Glutamatergic neuron (in vitro differentiated cells): ENCODE measurements around the gene RAI1. TPM values are rescaled to one million over a fixed set of nuclear protein-coding genes. Genes with fewer than 3 reads are reported as not detected.

Source experiments
- DNase-seq: peaks from one replicate; pipeline ENCODE4 v3.0.0; 2022
- H3K27ac Mint-ChIP-seq: one replicate; pipeline ENCODE4 v1.8.0; 2020; ENCODE audit warnings: mild to moderate bottlenecking, mixed read lengths, inconsistent platforms; ENCODE audit not compliant: unreplicated experiment
- H3K27me3 Mint-ChIP-seq: one replicate; pipeline ENCODE4 v1.8.0; 2020; ENCODE audit warnings: mild to moderate bottlenecking, moderate library complexity, mixed read lengths, inconsistent platforms; ENCODE audit not compliant: unreplicated experiment
- H3K36me3 Mint-ChIP-seq: one replicate; pipeline ENCODE4 v1.8.0; 2020; ENCODE audit warnings: mild to moderate bottlenecking, mixed read lengths, inconsistent platforms; ENCODE audit not compliant: unreplicated experiment
- H3K4me1 Mint-ChIP-seq: one replicate; pipeline ENCODE4 v1.8.0; 2020; ENCODE audit warnings: mild to moderate bottlenecking, low read depth, mixed read lengths, inconsistent platforms; ENCODE audit not compliant: unreplicated experiment
- H3K4me3 Mint-ChIP-seq: one replicate; pipeline ENCODE4 v1.8.0; 2020; ENCODE audit warnings: mild to moderate bottlenecking, mixed read lengths, inconsistent platforms; ENCODE audit not compliant: unreplicated experiment
- H3K9me3 Mint-ChIP-seq: one replicate; pipeline ENCODE4 v1.8.0; 2020; ENCODE audit warnings: mild to moderate bottlenecking, moderate library complexity, mixed read lengths, inconsistent platforms; ENCODE audit not compliant: unreplicated experiment
- CTCF ChIP-seq: fragments of 200-600 bp; sonication (generic); IDR thresholded peaks from one replicate; pipeline ENCODE4 v1.5.0; 2021; ENCODE audit not compliant: partially characterized antibody, unreplicated experiment
- total RNA-seq: library from RNA; stranded (reverse); fragmentation: NEBNext Ultra II Directional; extraction: Animal tissue kit (Norgen Biotek cat#: 25700); gene quantifications from one replicate; pipeline ENCODE4 v1.2.1, GENCODE V29; 2021; ENCODE audit not compliant: unreplicated experiment

The RAI1 gene
- total RNA-seq, 1 donor from 2014 or later = 70.2 TPM

DNA sequence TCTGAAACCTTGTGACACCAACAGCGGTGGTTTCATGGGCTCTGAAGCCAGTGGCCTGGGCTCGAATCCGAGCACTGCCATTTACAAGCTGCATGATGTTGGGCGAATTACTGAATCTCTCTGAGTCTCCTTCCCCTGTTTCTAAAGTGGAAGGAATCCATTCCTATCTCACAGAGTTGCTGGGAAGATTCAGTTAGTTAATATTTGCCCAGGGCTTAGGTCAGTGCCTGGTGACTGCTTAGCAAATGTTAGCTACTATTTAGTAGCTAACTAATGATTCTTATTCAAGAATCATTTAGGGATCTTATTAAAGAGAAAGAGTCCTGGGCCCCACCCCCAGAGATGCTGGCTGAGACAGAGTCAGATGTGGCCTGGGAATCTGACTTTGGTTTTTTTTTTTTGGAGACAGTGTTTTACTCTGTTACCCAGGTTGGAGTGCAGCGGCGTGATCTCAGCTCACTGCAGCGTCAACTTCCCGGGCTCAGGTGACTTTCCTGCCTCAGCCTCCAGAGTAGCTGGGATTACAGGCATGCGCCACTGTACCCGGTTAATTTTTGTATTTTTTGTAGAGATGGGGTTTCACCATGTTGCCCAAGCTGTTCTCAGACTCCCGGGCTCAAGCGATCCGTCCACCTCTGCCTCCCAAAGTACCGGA lies 33.6 kb upstream of the RAI1 start:
- Mint-ChIP-seq H3K36me3 (no peaks in the 10 kb centered on the region), H3K4me1 (no peaks in the 10 kb centered on the region), H3K27me3 (peaks cover 7% of the 10 kb centered on the region), H3K9me3 (peaks cover 8% of the 10 kb centered on the region), H3K4me3 (no peak overlapping the region), H3K27ac (no peak overlapping the region)
- no peak for TF ChIP-seq CTCF
- DNase-seq = no peak

DNA sequence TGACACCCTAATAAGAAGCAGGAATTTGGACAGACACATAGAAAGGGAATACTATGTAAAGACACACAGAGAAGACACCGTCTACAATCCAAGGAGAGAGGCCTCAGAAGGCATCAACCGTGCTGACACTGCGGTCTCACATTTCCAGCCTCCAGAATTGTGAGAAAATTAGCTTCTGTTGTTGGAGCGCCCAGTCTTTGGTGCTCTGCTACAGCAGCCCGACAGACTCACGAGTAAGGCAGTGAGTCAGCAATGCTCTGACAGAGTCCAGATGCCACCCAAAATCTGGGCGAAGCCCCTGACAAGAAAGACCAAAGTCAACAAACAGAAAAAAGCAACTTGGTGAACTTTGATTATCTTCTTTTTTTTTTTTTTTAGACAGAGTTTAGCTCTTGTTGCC lies 32.5 kb upstream of the RAI1 start:
- no peak for DNase-seq
- no peak overlapping the region for H3K4me3 Mint-ChIP-seq
- peaks cover 7% of the 10 kb centered on the region for H3K27me3 Mint-ChIP-seq
- H3K27ac Mint-ChIP-seq = no peak overlapping the region
- peaks cover 8% of the 10 kb centered on the region for H3K9me3 Mint-ChIP-seq
- H3K4me1 Mint-ChIP-seq = no peaks in the 10 kb centered on the region
- TF ChIP-seq CTCF = no peak
- H3K36me3 Mint-ChIP-seq = no peaks in the 10 kb centered on the region

DNA sequence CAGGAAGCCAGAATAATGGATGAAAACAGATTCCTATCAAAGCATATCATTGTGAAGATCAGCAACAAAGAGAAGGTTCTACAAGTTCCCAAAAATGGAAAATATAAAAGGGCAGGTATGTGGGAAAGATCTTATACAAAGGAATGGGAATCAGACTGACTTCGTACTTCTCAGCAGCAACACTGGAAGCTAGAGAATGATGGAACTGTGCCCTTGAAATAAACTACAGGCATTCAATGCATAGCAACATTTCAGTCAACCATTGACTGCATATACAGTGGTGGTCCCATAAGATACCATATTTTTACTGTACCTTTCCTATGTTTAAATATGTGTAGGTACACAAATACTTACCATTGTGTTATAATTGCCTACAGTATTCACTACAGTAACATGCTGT lies 30.3 kb upstream of the RAI1 start:
- H3K27me3 Mint-ChIP-seq = peaks cover 7% of the 10 kb centered on the region
- H3K9me3 Mint-ChIP-seq = peaks cover 6% of the 10 kb centered on the region
- no peak for TF ChIP-seq CTCF
- no peak overlapping the region for H3K4me3 Mint-ChIP-seq
- H3K27ac Mint-ChIP-seq = no peak overlapping the region
- DNase-seq = no peak
- peaks cover 5% of the 10 kb centered on the region for H3K36me3 Mint-ChIP-seq
- H3K4me1 Mint-ChIP-seq = no peaks in the 10 kb centered on the region

GRCh38 chr17:17653343-17653742 lies 27.9 kb upstream of the RAI1 start:
- DNase-seq = no peak
- Mint-ChIP-seq H3K4me3 (no peak overlapping the region), H3K27ac (no peak overlapping the region), H3K9me3 (peaks cover 6% of the 10 kb centered on the region), H3K27me3 (peaks cover 5% of the 10 kb centered on the region), H3K4me1 (no peaks in the 10 kb centered on the region), H3K36me3 (peaks cover 10% of the 10 kb centered on the region)
- TF ChIP-seq CTCF = no peak

DNA sequence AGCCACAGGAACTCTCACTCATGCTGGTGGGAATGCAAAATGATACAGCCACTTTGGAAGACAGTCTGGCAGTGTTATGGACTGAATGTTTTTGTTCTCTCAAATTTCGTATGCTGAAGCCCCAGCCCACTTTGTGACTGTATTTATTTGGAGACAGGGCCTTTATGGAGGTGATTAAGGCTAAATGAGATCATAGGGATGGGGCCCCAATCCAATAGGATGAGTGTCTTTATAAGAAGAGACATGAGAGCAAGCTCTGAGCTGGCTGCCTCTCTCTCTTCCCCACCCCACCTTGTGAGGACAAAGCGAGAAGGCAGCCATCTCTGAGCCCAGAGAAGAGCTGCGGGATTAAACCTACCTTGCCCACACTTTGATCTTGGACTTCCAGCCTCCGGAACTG lies 21.9 kb upstream of the RAI1 start:
- H3K4me1 Mint-ChIP-seq = peaks cover 17% of the 10 kb centered on the region
- H3K27me3 Mint-ChIP-seq = peaks cover 2% of the 10 kb centered on the region
- H3K4me3 Mint-ChIP-seq = no peak overlapping the region
- H3K9me3 Mint-ChIP-seq = peaks cover 6% of the 10 kb centered on the region
- DNase-seq = no peak
- TF ChIP-seq CTCF = no peak
- no peak overlapping the region for H3K27ac Mint-ChIP-seq
- peaks cover 23% of the 10 kb centered on the region for H3K36me3 Mint-ChIP-seq
